Uterus (tissue), 4 donors: ENCODE results near the gene PLEKHH1. TPM values are rescaled to one million over a fixed set of nuclear protein-coding genes. Genes with fewer than 3 reads are reported as not detected.

Experiments
- DNase-seq, 2 donors: peaks; one replicate each; pipeline ENCODE4 v3.0.0-alpha.2; 2019 to 2020
- H3K27ac ChIP-seq, 2 donors: fragments of 200-600 bp; sonication (generic); 1 replicate in 1 of 2; 2 replicates in 1 of 2; pipeline ENCODE4 v1.5.1; 2016 to 2018
- H3K27me3 ChIP-seq, 2 donors: fragments of 200-600 bp; sonication (generic); one replicate each; pipeline ENCODE4 v1.5.1; 2018 to 2019; ENCODE audit warnings: control low read depth in 1 of 2
- H3K36me3 ChIP-seq, 2 donors: fragments of 200-600 bp; sonication (generic); one replicate each; pipeline ENCODE4 v1.5.1; 2019; ENCODE audit warnings: control low read depth in 1 of 2
- H3K4me1 ChIP-seq, 2 donors: fragments of 200-600 bp; sonication (generic); one replicate each; pipeline ENCODE4 v1.5.1; 2018 to 2019; ENCODE audit warnings: control low read depth in 1 of 2
- H3K4me3 ChIP-seq, 2 donors: fragments of 200-600 bp; sonication (generic); 1 replicate in 1 of 2; 2 replicates in 1 of 2; pipeline ENCODE4 v1.5.1; 2018 to 2019; ENCODE audit warnings: mild to moderate bottlenecking in 1 of 2
- H3K9me3 ChIP-seq, 2 donors: fragments of 200-600 bp; sonication (generic); one replicate each; pipeline ENCODE4 v1.5.1; 2019; ENCODE audit warnings: control low read depth in 1 of 2
- CTCF ChIP-seq, 4 experiments: fragments of 200-600 bp in 2 of 4; fragments of 450-650 bp in 2 of 4; sonication (generic) in 2 of 4; IDR thresholded peaks; one replicate each; pipeline ENCODE4 v1.5.1; 2016 to 2019; ENCODE audit warnings: antibody characterized with exemption in 4 of 4, mild to moderate bottlenecking in 2 of 4, moderate library complexity in 1 of 4
- POLR2A ChIP-seq, 2 donors: fragments of 450-650 bp; IDR thresholded peaks; one replicate each; pipeline ENCODE4 v1.6.1; 2016; ENCODE audit warnings: antibody characterized with exemption in 2 of 2, mild to moderate bottlenecking in 1 of 2, moderate library complexity in 1 of 2
- intact Hi-C: fragments of 100-400 bp; cut with DNase I; formaldehyde crosslinking; loops from one replicate; pipeline ENCODE4 v1.15.1; 2023; ENCODE audit warnings: low total_unique reads
- total RNA-seq, 4 donors: library from RNA; depleted of rRNA in 3 of 4; stranded (reverse); fragments of >200 nt in 3 of 4; gene quantifications; one replicate each; pipeline versions ENCODE4 v1.1.0 to v1.2.4, GENCODE V29; 2014 to 2023
- donor health status: DM: yes; HTN: yes; CAD: no.

PLEKHH1 gene
- total RNA-seq, 4 donors from 2014 or later: 0.29 to 8.0 (median 4.9) TPM

GRCh38 chr14:67567654-67568053 is 34.6 kb downstream of the PLEKHH1 start:
- H3K4me3 ChIP-seq: no peak overlapping the region
- intact Hi-C loops: no loop called here
- H3K9me3 ChIP-seq: no peaks in the 10 kb centered on the region
- no peak for DNase-seq
- TF ChIP-seq POLR2A (IDR thresholded peaks at IDR 0.05) (no peak), CTCF (IDR thresholded peaks at IDR 0.05) (no peak)
- no peak overlapping the region for H3K27ac ChIP-seq
- no peaks in the 10 kb centered on the region for H3K36me3 ChIP-seq
- no peaks in the 10 kb centered on the region for H3K4me1 ChIP-seq
- no peaks in the 10 kb centered on the region for H3K27me3 ChIP-seq

- no peak for DNase-seq
- H3K4me3 ChIP-seq: no peak overlapping the region
- no peaks in the 10 kb centered on the region for H3K36me3 ChIP-seq
- no peaks in the 10 kb centered on the region for H3K27me3 ChIP-seq
- no peaks in the 10 kb centered on the region for H3K9me3 ChIP-seq
- H3K27ac ChIP-seq: no peak overlapping the region
- no peaks in the 10 kb centered on the region for H3K4me1 ChIP-seq
- intact Hi-C loops: no loop called here
- TF ChIP-seq POLR2A (IDR thresholded peaks at IDR 0.05) (no peak), CTCF (IDR thresholded peaks at IDR 0.05) (no peak)
Measured at GRCh38 chr14:67569011-67569650, 36.0 kb downstream of the PLEKHH1 start.

GRCh38 chr14:67569651-67570290 is 36.7 kb downstream of the PLEKHH1 start:
- no peaks in the 10 kb centered on the region for H3K9me3 ChIP-seq
- no peaks in the 10 kb centered on the region for H3K36me3 ChIP-seq
- H3K4me1 ChIP-seq: no peaks in the 10 kb centered on the region
- no peak overlapping the region for H3K4me3 ChIP-seq
- no peak for DNase-seq
- no peak overlapping the region for H3K27ac ChIP-seq
- no peak for TF ChIP-seq POLR2A (IDR thresholded peaks at IDR 0.05)
- TF ChIP-seq CTCF (IDR thresholded peaks at IDR 0.05): no peak
- no peaks in the 10 kb centered on the region for H3K27me3 ChIP-seq
- intact Hi-C loops: no loop called here

GRCh38 chr14:67570453-67570852 is 37.4 kb downstream of the PLEKHH1 start:
- Histone ChIP-seq H3K27ac (no peak overlapping the region), H3K36me3 (no peaks in the 10 kb centered on the region), H3K27me3 (no peaks in the 10 kb centered on the region), H3K4me1 (no peaks in the 10 kb centered on the region), H3K9me3 (no peaks in the 10 kb centered on the region), H3K4me3 (no peak overlapping the region)
- DNase-seq: no peak
- intact Hi-C loops: no loop called here
- no peak for TF ChIP-seq CTCF (IDR thresholded peaks at IDR 0.05)
- no peak for TF ChIP-seq POLR2A (IDR thresholded peaks at IDR 0.05)

GRCh38 chr14:67571275-67571990 is 38.3 kb downstream of the PLEKHH1 start:
- DNase-seq: peak; percentile 43 to 51
- H3K4me1 ChIP-seq: no peaks in the 10 kb centered on the region
- no peak for TF ChIP-seq POLR2A (IDR thresholded peaks at IDR 0.05)
- TF ChIP-seq CTCF (IDR thresholded peaks at IDR 0.05): peak; percentile 57 to 74 (median 66)
- no peak overlapping the region for H3K27ac ChIP-seq
- H3K9me3 ChIP-seq: no peaks in the 10 kb centered on the region
- no peaks in the 10 kb centered on the region for H3K36me3 ChIP-seq
- H3K4me3 ChIP-seq: no peak overlapping the region
- intact Hi-C loops: no loop called here
- no peaks in the 10 kb centered on the region for H3K27me3 ChIP-seq
